ENCODE results near the gene CNKSR1. TPM values are rescaled to one million over a fixed set of nuclear protein-coding genes. Genes with fewer than 3 reads are reported as not detected.

Gene CNKSR1
- total RNA-seq, 2 experiments from 2014 or later, result 1.2 to 1.4 TPM

DNA sequence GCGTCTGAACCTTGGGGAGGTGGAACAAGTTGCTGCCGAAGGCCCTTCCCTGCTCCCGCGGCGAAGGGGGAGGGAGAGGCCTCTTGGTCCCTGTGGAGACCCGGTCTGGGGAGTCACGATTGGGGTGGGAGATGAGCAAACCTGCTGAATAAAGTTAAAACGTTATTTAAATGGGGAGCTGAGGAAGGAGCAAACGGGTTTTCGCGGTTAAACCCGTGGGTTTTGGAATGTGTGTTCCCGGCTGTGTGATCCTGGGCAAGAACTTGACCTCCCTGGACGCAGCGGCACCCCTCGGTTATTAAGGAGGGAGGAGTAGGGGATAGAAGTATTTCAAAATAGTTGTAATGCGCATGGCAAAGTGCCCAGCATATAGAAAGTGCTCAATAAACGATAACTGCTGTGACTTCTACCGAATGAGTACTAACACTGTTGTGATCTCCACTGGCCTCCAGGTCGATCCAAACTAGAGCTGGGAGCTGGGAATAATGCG lies 15.0 kb upstream of the CNKSR1 start:
- Mint-ChIP-seq H3K4me3 (peak overlapping the region; percentile 61), H3K27me3 (peaks cover 25% of the 10 kb centered on the region), H3K9me3 (no peaks in the 10 kb centered on the region), H3K4me1 (ENCODE audit: low read depth) (peaks cover 7% of the 10 kb centered on the region), H3K27ac (no peak overlapping the region), H3K36me3 (ENCODE audit: low read depth) (no peaks in the 10 kb centered on the region)
- intact Hi-C loops (cut with micrococcal nuclease), result loop anchor here (5.0 kb wide), 1 partner anchor 70 kb away; the partner anchor contains the start of gene CEP85
- no peak for TF ChIP-seq CTCF (IDR thresholded peaks at IDR 0.05)
- POLR2A ChIA-PET, result no interaction called here
- ATAC-seq (no peak), DNase-seq (no peak)
- CTCF ChIA-PET, result interaction anchor here (1.0 to 1.6 kb wide), 5 partner anchors 12 to 72 kb away, joined by 3 to 6 read pairs (median 3); partner anchors contain the start of gene CEP85

DNA sequence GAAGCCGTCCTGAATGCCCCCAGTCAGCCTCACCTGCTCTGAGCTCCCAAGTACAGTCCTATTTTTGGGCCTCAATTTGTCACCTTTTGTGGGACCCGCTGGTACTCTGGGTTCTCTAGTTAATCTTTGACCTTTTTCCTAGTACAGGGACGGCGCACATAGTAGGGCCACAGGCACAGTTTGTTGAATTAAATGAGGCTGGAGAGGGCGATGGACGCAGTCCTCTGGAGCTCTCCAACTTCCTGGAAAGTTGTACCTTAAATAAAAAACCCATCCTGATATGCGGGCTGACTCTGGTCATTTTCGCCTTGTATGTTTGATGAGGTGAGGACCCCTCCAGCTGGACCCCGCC lies 13.6 kb upstream of the CNKSR1 start:
- POLR2A ChIA-PET, result interaction anchor here (0.6 kb wide), 1 partner anchor 69 kb away, joined by 3 read pairs; no protein-coding TSS in a partner anchor
- H3K36me3 Mint-ChIP-seq (ENCODE audit: low read depth), result no peaks in the 10 kb centered on the region
- H3K9me3 Mint-ChIP-seq, result no peaks in the 10 kb centered on the region
- peaks cover 21% of the 10 kb centered on the region for H3K27me3 Mint-ChIP-seq
- no peak overlapping the region for H3K4me3 Mint-ChIP-seq
- H3K4me1 Mint-ChIP-seq (ENCODE audit: low read depth), result peaks cover 7% of the 10 kb centered on the region
- DNase-seq (no peak), ATAC-seq (no peak)
- CTCF ChIA-PET, result interaction anchor here (0.6 to 1.5 kb wide), 8 partner anchors 13 to 380 kb away, joined by 3 to 6 read pairs (median 3); no protein-coding TSS in a partner anchor
- intact Hi-C loops (cut with micrococcal nuclease), result loop anchor here (5.0 kb wide), 1 partner anchor 69 kb away; the partner anchor contains the start of gene CEP85
- no peak overlapping the region for H3K27ac Mint-ChIP-seq
- TF ChIP-seq CTCF (IDR thresholded peaks at IDR 0.05), result no peak

DNA sequence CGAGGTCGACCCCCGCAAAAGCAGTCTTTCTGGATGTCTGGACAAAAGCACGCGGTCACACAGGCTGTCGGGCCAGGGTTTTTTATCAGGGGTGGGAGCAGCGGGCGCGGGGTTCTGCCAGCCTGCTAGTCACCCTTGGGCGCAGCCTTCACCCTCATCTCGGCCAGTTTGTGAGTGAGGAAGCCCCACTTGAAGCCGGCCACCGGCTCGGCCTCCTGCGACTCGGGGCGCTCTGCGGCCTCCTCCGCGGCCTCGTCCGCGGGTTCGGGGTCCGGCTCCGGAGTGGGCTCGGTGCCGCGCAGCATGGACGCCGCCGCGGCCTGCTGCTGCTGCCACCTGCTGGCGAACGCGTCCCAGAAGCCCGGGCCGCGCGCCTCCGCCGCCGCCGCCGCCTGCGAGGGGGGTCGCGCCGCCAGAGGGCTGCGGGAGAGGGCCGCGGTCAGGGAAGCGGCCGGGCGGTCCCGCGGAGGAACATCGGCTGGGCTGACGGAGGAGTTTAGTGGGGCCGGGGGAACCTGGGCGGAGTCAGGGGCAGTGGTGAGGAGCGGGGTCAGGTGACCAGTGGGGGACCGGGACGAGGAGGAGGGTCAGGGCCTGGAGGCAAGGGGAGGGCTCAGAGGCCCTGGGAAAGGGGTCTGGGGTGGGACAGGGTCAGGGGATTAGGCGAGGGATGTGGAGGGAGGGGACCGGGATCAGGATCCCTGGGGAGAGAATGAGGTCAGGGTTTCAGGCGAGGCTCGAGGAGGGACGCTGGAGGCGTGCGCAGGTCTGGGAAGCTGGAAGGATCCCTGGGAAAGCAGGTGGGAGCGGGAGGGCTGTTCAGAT lies 13.0 kb upstream of the CNKSR1 start:
- peak; percentile 88 for TF ChIP-seq CTCF (IDR thresholded peaks at IDR 0.05)
- H3K27me3 Mint-ChIP-seq, result peaks cover 21% of the 10 kb centered on the region
- H3K4me1 Mint-ChIP-seq (ENCODE audit: low read depth), result peaks cover 7% of the 10 kb centered on the region
- no peak overlapping the region for H3K27ac Mint-ChIP-seq
- POLR2A ChIA-PET, result interaction anchor here (0.6 kb wide), 1 partner anchor 68 kb away, joined by 3 read pairs; no protein-coding TSS in a partner anchor
- CTCF ChIA-PET, result interaction anchor here (0.7 to 1.6 kb wide), 12 partner anchors 13 to 158 kb away, joined by 3 to 7 read pairs (median 4); partner anchors contain the start of gene CEP85
- H3K9me3 Mint-ChIP-seq, result no peaks in the 10 kb centered on the region
- peak; percentile 70 for ATAC-seq
- H3K4me3 Mint-ChIP-seq, result peak overlapping the region; percentile 4
- H3K36me3 Mint-ChIP-seq (ENCODE audit: low read depth), result no peaks in the 10 kb centered on the region
- DNase-seq, result peak; percentile 49
- intact Hi-C loops (cut with micrococcal nuclease), result loop anchor here (5.0 kb wide), 1 partner anchor 68 kb away; the partner anchor contains the start of gene CEP85

GRCh38 chr1:26164861-26165842 lies 12.1 kb upstream of the CNKSR1 start:
- Mint-ChIP-seq H3K27ac (no peak overlapping the region), H3K4me3 (peak overlapping the region; percentile 4), H3K9me3 (no peaks in the 10 kb centered on the region), H3K36me3 (ENCODE audit: low read depth) (peaks cover under 1% of the 10 kb centered on the region), H3K27me3 (peaks cover 16% of the 10 kb centered on the region), H3K4me1 (ENCODE audit: low read depth) (peaks cover 7% of the 10 kb centered on the region)
- no peak for ATAC-seq
- POLR2A ChIA-PET, result interaction anchor here (0.6 to 1.3 kb wide), 3 partner anchors 8 to 311 kb away, joined by 3 read pairs; no protein-coding TSS in a partner anchor
- DNase-seq, result no peak
- intact Hi-C loops (cut with micrococcal nuclease), result loop anchor here (5.0 kb wide), 1 partner anchor 67 kb away; the partner anchor contains the start of gene CEP85
- CTCF ChIA-PET, result interaction anchor here (0.7 to 1.6 kb wide), 7 partner anchors 20 to 194 kb away, joined by 3 to 7 read pairs (median 4); partner anchors contain the start of gene CEP85
- no peak for TF ChIP-seq CTCF (IDR thresholded peaks at IDR 0.05)

All from activated CD8-positive, alpha-beta T cell treated with anti-CD3 and anti-CD28 coated beads for 36 hours (primary cell).